Neural cell (in vitro differentiated cells): ENCODE measurements around the gene KCNAB1. TPM values are rescaled to one million over a fixed set of nuclear protein-coding genes. Genes with fewer than 3 reads are reported as not detected.

Source experiments
- H2AFZ ChIP-seq: fragments of 200-600, 300-800 bp; sonication (generic), shearing (Covaris generic); 2 replicates; pipeline ENCODE4 v1.6.0; 2014; ENCODE audit warnings: low read depth, mild to moderate bottlenecking, antibody characterized with exemption, low read length, moderate library complexity
- H3F3A ChIP-seq: fragments of 200-600 bp; shearing (Covaris generic); 2 replicates; pipeline ENCODE4 v1.6.1; 2016; ENCODE audit warnings: mild to moderate bottlenecking, moderate library complexity, mixed read lengths, antibody characterized with exemption, low read length; ENCODE audit not compliant: insufficient read depth, poor library complexity, severe bottlenecking
- H3K27ac ChIP-seq: fragments of 200-600, 300-800 bp; sonication (generic), shearing (Covaris generic); 2 replicates; pipeline ENCODE4 v1.5.1; 2014; ENCODE audit warnings: mild to moderate bottlenecking, low read length, moderate library complexity
- H3K27me3 ChIP-seq: fragments of 300-800, 200-600 bp; sonication (generic), shearing (Covaris generic); 2 replicates; pipeline ENCODE4 v1.6.0; 2014; ENCODE audit warnings: mild to moderate bottlenecking, low read depth, low read length, moderate library complexity; ENCODE audit not compliant: insufficient read depth
- H3K36me3 ChIP-seq: fragments of 300-800, 200-600 bp; sonication (generic), shearing (Covaris generic); 2 replicates; pipeline ENCODE4 v1.5.1; 2014; ENCODE audit warnings: mild to moderate bottlenecking, antibody characterized with exemption, low read length, moderate library complexity; ENCODE audit not compliant: insufficient read depth
- H3K4me2 ChIP-seq: fragments of 300-800, 200-600 bp; sonication (generic), shearing (Covaris generic); 2 replicates; pipeline ENCODE4 v1.6.0; 2014; ENCODE audit warnings: mild to moderate bottlenecking, low read length
- H3K4me3 ChIP-seq: fragments of 300-800, 200-600 bp; sonication (generic), shearing (Covaris generic); 2 replicates; pipeline ENCODE4 v1.5.1; 2014; ENCODE audit warnings: mild to moderate bottlenecking, low read length, moderate library complexity
- H3K79me2 ChIP-seq: fragments of 200-600 bp; shearing (Covaris generic); replicated peaks from 2 replicates; pipeline ENCODE4 v1.6.0; 2014; ENCODE audit warnings: mild to moderate bottlenecking, low read length, moderate library complexity; ENCODE audit not compliant: insufficient read depth
- H3K9ac ChIP-seq: fragments of 300-800, 200-600 bp; sonication (generic), shearing (Covaris generic); 2 replicates; pipeline ENCODE4 v1.6.1; 2016; ENCODE audit warnings: mild to moderate bottlenecking, low read length, mixed read lengths
- H3K9me2 ChIP-seq: fragments of 200-600 bp; shearing (Covaris generic); 2 replicates; pipeline ENCODE4 v1.6.1; 2016; ENCODE audit warnings: mild to moderate bottlenecking, low read length, mixed read lengths; ENCODE audit not compliant: insufficient read depth
- H3K9me3 ChIP-seq: fragments of 200-600, 300-800 bp; sonication (generic), shearing (Covaris generic); 2 replicates; pipeline ENCODE4 v1.6.1; 2016; ENCODE audit warnings: mild to moderate bottlenecking, mixed run types, low read length, moderate library complexity, mixed read lengths
- H4K20me1 ChIP-seq: fragments of 200-600 bp; shearing (Covaris generic); 2 replicates; pipeline ENCODE4 v1.6.1; 2016; ENCODE audit warnings: mild to moderate bottlenecking, mixed run types; ENCODE audit not compliant: insufficient read depth
- CTCF ChIP-seq: fragments of 450-650 bp; IDR thresholded peaks from 2 replicates; pipeline ENCODE4 v1.5.1; 2014; ENCODE audit warnings: antibody characterized with exemption, mild to moderate bottlenecking, moderate library complexity; ENCODE audit not compliant: poor library complexity, severe bottlenecking
- EP300 ChIP-seq: fragments of 450-650 bp; conservative IDR thresholded peaks from 2 replicates; pipeline ENCODE4 v1.6.1; 2014; ENCODE audit warnings: antibody characterized with exemption, mild to moderate bottlenecking, moderate library complexity; ENCODE audit not compliant: poor library complexity, severe bottlenecking
- EZH2 ChIP-seq: fragments of 200-600, 300-800 bp; shearing (Covaris generic), sonication (generic); IDR thresholded peaks from 2 replicates; pipeline ENCODE4 v1.6.1; 2014; ENCODE audit warnings: antibody characterized with exemption, low read length, borderline replicate concordance, mild to moderate bottlenecking; ENCODE audit not compliant: insufficient read depth, poor library complexity, severe bottlenecking
- MXI1 ChIP-seq: fragments of 450-650 bp; conservative IDR thresholded peaks from 2 replicates; pipeline ENCODE4 v1.6.1; 2014; ENCODE audit warnings: antibody characterized with exemption, mild to moderate bottlenecking; ENCODE audit not compliant: poor library complexity, severe bottlenecking
- POLR2AphosphoS5 ChIP-seq: IDR thresholded peaks from 2 replicates; pipeline ENCODE4 v1.6.1; 2012
- RAD21 ChIP-seq: fragments of 450-650 bp; conservative IDR thresholded peaks from 2 replicates; pipeline ENCODE4 v1.6.1; 2014; ENCODE audit warnings: antibody characterized with exemption, mild to moderate bottlenecking, moderate library complexity
- SMC3 ChIP-seq: fragments of 450-650 bp; conservative IDR thresholded peaks from 2 replicates; pipeline ENCODE4 v1.6.1; 2014; ENCODE audit warnings: antibody characterized with exemption, mild to moderate bottlenecking, moderate library complexity; ENCODE audit not compliant: poor library complexity
- TAF1 ChIP-seq: IDR thresholded peaks from 2 replicates; pipeline ENCODE4 v1.6.1; 2012; ENCODE audit warnings: low read depth
- polyA plus RNA-seq: library from polyadenylated mRNA; depleted of rRNA; stranded (reverse); fragments of >200 nt; gene quantifications from 2 replicates; pipeline ENCODE4 v1.2.3, GENCODE V29; 2014
- TF ChIP-seq, protein P1 (sequence below): IDR thresholded peaks from 2 replicates; pipeline ENCODE4 v1.6.1; 2012; ENCODE audit warnings: borderline replicate concordance

The KCNAB1 gene
- polyA plus RNA-seq, 1 donor from 2014 or later = 14.9 TPM

- no peak overlapping the region for H3K27ac ChIP-seq
- no peak overlapping the region for H3K9ac ChIP-seq
- no peaks in the 10 kb centered on the region for H3K36me3 ChIP-seq
- no peaks in the 10 kb centered on the region for H3K27me3 ChIP-seq
- H3F3A ChIP-seq = no peaks in the 10 kb centered on the region
- no peaks in the 10 kb centered on the region for H4K20me1 ChIP-seq
- TF ChIP-seq RAD21 (no peak), TAF1 (no peak), EZH2 (no peak), EP300 (no peak), CTCF (no peak), SMC3 (no peak), MXI1 (no peak), POLR2AphosphoS5 (no peak)
- TF ChIP-seq, protein P1, sequence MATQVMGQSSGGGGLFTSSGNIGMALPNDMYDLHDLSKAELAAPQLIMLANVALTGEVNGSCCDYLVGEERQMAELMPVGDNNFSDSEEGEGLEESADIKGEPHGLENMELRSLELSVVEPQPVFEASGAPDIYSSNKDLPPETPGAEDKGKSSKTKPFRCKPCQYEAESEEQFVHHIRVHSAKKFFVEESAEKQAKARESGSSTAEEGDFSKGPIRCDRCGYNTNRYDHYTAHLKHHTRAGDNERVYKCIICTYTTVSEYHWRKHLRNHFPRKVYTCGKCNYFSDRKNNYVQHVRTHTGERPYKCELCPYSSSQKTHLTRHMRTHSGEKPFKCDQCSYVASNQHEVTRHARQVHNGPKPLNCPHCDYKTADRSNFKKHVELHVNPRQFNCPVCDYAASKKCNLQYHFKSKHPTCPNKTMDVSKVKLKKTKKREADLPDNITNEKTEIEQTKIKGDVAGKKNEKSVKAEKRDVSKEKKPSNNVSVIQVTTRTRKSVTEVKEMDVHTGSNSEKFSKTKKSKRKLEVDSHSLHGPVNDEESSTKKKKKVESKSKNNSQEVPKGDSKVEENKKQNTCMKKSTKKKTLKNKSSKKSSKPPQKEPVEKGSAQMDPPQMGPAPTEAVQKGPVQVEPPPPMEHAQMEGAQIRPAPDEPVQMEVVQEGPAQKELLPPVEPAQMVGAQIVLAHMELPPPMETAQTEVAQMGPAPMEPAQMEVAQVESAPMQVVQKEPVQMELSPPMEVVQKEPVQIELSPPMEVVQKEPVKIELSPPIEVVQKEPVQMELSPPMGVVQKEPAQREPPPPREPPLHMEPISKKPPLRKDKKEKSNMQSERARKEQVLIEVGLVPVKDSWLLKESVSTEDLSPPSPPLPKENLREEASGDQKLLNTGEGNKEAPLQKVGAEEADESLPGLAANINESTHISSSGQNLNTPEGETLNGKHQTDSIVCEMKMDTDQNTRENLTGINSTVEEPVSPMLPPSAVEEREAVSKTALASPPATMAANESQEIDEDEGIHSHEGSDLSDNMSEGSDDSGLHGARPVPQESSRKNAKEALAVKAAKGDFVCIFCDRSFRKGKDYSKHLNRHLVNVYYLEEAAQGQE = no peak
- no peak overlapping the region for H2AFZ ChIP-seq
- no peak overlapping the region for H3K4me3 ChIP-seq
- H3K9me2 ChIP-seq = no peaks in the 10 kb centered on the region
- no peak overlapping the region for H3K4me2 ChIP-seq
- H3K9me3 ChIP-seq = no peaks in the 10 kb centered on the region
- no peaks in the 10 kb centered on the region for H3K79me2 ChIP-seq
Measured at GRCh38 chr3:156144060-156144459, 23.7 kb downstream of the KCNAB1 start.

DNA sequence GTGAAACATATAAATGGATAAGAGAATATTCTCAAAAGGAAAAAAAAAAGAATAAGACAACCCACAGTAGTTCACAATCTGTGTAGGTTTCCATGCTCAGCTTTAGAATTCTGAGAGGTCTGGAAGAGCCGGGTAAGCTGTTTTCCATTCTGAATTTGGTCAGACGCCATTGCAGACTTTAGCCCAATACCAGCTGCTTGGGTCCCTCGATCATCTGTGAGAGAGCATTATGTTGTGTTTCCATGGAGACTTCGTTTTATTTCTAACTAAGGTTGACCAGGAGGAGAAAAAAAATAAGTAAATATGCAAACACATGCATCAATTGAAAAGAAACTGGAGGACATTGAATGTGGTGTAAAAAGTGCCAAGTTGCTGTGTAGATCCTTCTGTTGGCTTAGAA is 25.5 kb downstream of the KCNAB1 start:
- Histone ChIP-seq H3K4me2 (no peak overlapping the region), H4K20me1 (no peaks in the 10 kb centered on the region), H3K27ac (no peak overlapping the region), H3K4me3 (no peak overlapping the region), H3K9me3 (no peaks in the 10 kb centered on the region), H3K9ac (no peak overlapping the region), H3K79me2 (no peaks in the 10 kb centered on the region), H3K36me3 (no peaks in the 10 kb centered on the region), H3K27me3 (no peaks in the 10 kb centered on the region), H3F3A (no peaks in the 10 kb centered on the region), H2AFZ (no peak overlapping the region), H3K9me2 (no peaks in the 10 kb centered on the region)
- TF ChIP-seq RAD21 (no peak), CTCF (no peak), SMC3 (no peak), TAF1 (no peak), MXI1 (no peak), EP300 (no peak), EZH2 (no peak), POLR2AphosphoS5 (no peak)
- TF ChIP-seq, protein P1 = no peak
